Activated T-cell treated with anti-CD3 and anti-CD28 coated beads for 24 hours (primary cell): Measurements from ENCODE around the gene CCDC85C.
A peak's percentile ranks its signal among the peaks of the same experiment; 100 is the strongest.

ENCODE experiments used
- DNase-seq: peaks from one replicate; pipeline ENCODE4 v3.0.0-alpha.2; 2020; ENCODE audit warnings: low read depth

CCDC85C gene

DNA sequence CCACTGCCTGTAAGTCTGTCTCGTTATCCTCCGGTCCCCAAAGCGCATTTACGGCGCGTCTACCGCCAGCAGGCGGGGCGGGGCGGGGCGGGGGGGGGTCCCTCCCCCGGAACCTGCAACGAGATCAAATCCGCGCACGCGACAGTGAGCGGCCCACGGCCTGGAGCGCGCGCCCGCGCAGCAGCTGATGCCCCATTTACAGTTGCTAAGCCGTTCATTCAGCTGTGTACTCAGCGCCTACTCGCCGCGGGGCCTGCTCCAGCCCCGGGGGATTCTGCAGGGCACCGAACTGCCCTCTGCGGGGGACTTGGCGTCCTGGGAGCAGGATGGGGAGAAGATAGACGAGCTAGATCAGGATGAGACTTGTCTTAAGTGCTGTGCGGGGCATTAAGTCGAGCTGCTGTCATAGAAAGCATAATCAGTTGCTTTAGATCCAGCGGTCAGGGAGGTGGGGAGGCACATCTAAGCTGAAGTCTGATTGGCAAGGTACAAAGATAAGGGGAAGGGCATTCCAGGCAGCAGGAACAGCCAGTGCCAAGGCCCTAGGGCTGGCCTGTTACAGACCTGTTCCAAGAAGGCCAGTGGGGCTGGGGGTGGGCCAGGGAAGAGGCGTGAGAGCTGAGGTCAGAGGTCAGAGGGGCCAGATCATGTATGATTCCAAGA lies 1.4 kb upstream of the CCDC85C start:
- peak; percentile 64 for DNase-seq

DNA sequence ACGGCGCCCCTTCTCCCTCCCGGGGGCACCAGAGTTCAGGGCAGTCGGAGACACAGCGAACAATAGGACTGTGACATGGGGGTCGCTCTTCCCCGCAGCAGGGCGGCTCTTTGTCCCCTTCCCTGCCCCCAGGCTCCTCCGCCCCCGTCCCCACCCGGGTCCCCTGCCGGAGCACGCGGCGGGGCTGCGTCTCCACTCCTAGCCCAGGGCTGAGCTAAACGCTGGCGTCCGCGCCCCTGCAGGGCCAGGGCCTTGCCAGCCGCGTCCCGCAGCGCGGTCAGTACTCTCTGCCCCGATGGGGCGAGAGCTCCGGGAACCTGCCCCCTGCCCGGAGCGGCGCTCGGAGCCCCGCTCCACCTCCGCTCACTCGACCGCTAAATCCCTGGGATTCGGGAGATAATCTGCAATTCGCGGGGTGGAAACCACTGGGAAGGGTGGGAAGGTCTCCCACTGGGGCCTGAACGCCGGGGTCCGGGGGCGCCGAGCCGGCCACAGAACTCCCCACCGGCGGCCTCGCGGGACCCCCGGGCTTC lies 825 bp upstream of the CCDC85C start:
- no peak for DNase-seq

- peak; percentile 90 for DNase-seq
Observed at GRCh38 chr14:99604278-99604765, 315 bp upstream of the CCDC85C start.

DNA sequence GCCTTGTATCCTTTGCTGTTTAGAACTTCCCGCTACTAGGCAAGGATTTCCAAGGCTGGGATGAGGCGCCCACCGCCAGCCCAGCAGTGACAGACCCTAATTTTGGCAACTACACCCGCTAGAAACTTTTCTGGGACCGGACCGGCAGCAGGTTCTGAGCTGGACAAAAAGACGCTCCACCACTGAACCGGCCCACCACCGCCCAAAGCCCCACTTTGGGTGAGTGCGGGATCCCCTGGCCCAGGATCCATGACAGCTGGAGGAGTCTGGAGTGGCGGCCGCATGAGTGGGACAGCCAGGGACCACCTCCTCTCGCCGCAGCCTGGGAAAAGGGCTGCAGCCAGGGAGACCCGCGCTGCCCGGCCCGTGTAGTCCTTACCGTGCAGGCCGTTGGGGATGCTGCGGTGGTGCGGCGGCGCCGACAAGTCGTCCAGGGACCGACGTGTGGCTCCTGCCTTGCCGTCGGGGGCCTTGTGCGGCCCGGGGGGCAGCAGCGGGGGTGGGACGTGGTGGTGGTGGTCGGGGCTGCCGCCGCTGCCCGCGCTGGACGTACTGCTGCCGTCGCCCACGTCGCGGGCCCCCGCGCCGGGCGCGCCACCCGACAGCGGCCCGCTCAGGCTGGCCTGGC lies 1.1 kb downstream of the CCDC85C start:
- no peak for DNase-seq

- DNase-seq: no peak
Observed at GRCh38 chr14:99602054-99602787, 1.8 kb downstream of the CCDC85C start.

DNA sequence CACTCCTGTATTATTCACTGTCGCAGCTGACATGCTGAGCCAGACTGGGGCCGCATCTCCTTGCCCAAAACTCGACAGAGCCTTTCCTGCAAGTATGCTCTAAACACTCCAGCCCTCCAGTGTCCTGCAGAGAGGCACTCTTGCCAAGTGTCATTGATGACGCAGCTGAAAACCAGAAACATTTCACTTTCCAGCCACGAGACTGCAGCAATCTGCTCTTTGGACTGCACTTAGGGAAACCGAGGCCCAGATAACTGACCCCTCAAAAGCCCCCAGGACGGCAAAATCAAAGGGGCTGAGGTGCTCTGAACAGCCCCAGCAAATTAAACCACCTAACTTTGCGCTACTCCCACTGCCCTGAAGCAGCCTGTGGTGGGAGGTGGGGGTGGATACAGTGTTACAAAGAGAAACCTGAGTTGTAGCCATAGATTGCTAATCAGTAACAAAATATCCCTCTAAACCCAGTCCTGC lies 2.6 kb downstream of the CCDC85C start:
- DNase-seq: no peak

DNA sequence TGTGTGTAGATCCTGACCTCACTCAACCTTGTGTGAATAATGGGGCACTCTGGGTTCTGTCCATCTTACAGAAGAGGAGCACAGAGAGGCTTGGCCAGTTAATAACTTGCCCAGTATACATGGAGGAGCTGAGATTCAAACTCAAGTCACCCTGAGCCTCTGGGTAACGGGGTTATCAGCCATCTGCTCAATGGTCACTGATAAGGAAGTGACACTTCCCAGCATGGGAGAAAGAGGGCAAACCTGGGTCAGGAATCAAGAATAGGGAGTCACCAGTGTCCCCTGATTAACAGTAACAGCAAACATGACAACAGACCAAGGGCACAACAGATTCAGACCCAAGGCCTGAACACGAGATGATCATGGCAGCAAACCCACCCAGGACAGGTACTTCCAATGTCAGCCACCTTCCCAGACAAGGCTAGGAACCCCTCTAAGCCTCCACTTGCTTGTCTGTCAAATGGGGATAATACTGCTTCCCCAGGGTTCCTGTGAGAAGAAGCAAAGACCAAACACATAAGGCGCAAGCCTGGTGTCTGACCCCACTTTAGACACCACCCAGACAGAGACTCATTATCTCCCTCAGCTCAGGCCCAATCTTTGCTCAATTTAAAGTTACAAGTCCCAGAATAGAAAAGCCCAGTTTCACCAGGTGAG lies 3.6 kb downstream of the CCDC85C start:
- no peak for DNase-seq

DNA sequence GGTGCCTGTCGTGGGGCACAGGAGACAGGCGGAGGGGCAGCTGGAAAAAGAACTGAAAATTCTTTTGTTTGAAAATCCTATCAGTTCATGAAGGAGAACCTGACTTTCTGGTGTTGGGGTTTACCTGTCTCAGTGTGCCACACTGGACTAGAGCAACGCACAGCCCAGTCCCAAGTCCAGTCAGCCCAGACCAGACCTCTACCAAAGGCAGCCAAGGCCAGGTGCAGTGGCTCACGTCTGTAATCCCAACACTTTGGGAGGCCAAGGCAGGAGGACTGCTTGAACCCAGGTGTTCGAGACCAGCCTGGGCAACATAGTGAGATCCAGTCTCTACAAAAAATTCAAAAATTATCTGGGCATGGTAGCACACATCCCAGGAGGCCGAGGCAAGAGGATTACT lies 4.6 kb downstream of the CCDC85C start:
- DNase-seq: no peak

DNA sequence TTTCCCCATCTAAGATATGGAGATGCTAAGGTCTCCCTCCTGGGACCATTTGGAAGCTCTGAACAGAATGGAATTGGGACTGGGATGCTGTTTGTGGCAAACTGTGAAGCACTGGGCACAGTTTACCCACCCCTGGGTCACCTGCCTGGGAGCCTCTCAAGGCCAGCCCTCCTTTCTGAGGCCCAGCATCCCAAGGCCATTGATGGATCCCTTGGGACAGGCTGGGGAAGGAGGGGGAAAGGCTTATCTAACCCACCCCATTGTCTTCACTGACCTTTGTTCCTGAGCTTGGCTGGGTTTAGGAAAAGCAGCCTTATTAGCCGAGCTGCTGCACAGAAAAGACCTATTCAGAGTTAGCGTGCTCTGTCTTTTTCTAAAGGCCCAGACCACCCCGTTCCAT lies 5.2 kb downstream of the CCDC85C start:
- no peak for DNase-seq

GRCh38 chr14:99597911-99598600 lies 6.0 kb downstream of the CCDC85C start:
- DNase-seq: no peak

DNA sequence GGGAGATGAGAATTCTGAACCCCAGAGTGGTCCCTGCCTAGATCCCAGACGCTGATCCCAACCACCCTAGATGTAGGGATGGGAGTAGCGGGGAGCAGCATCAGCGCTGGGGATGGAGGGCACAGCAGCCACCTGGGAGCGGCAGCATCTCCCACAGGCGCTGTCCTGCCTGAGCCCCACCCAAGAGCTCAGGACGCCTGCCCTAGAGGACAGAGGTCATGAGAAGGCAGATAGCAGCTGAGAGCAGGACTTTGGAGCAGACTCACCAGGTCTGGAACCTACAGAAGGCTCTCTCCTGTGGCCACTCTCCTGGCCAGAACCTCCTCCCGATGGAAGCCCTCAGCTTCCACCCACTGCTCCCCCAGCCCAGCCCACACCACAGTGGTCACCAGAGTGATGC lies 7.2 kb downstream of the CCDC85C start:
- DNase-seq: no peak

GRCh38 chr14:99596071-99596627 lies 7.9 kb downstream of the CCDC85C start:
- no peak for DNase-seq

DNA sequence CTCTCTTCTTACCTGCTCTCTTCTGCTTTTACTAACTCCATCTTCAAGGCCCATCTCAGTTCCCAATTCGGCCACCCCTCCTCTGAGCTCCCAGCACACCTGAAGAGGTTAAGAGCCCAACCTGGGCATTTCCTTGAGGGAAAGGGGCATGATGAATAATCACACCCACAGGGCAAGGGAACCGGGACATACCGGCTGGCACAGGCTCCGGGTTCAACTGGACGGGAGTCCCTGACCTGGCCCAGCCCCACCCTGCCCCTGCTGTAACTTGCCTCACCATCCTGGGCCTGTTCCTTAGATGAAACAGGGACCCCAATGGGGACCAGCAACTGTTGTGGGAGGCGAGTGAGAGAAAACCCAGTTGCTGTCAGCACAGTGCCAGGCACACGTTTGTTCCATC lies 8.5 kb downstream of the CCDC85C start:
- DNase-seq: no peak

DNA sequence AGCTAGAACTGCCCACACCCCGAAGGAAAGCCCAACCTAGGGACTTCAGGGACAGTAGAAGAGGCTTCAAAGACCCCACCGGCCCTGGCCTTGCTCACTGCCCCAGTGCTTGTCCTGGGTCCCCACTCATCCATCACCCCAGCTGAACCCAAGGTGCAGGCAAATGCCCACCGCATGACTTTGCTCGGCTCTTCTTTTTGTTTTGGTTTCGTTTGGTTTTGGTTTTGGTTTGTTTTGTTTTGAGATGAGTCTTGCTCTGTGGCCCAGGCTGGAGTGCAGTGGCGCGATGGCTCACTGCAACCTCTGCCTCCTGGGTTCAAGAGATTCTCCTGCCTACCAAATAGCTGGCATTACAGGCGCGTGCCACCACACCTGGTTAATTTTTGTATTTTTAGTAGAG lies 9.0 kb downstream of the CCDC85C start:
- peak; percentile 28 for DNase-seq

DNA sequence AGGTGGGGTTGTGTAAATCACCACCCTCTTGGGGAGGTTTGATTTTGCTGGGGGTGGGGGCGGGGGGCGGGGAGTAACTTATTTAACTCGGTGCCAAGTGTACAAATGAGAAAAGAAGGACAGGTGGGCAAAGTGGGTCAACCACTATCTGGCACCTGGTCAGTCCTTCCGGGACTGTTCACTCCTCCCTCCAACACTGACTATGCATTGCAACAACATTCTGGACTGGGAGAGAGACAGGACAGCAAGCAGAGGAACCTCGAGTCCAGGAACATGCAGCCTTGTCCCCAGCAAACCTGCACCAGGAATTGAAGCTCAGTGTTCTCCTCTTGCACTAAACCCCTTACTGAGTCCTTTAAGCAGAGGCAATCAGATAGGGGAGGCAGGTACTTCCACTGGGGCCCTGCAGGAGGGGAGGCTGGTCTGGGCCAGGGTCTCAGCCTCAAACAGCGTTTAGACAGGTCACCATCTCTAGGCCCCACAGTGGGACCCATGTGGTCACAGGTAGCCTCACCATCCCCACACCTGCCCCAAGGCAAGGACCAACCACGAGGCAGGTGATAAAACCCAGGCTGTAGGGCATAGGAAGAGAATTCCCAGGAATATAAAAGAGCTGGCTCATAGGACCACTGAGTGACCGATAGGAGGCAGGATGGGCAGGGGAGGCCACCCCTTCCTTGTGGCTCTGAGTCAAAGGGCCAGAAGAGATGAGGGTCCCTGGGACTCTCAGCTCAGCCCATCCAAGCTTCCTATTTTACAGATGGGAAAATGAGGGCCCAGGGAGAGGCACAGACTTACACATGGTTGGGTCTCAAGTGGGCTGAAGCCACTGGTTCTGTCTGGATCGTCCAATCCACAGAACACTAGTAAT lies 9.8 kb downstream of the CCDC85C start:
- no peak for DNase-seq

DNA sequence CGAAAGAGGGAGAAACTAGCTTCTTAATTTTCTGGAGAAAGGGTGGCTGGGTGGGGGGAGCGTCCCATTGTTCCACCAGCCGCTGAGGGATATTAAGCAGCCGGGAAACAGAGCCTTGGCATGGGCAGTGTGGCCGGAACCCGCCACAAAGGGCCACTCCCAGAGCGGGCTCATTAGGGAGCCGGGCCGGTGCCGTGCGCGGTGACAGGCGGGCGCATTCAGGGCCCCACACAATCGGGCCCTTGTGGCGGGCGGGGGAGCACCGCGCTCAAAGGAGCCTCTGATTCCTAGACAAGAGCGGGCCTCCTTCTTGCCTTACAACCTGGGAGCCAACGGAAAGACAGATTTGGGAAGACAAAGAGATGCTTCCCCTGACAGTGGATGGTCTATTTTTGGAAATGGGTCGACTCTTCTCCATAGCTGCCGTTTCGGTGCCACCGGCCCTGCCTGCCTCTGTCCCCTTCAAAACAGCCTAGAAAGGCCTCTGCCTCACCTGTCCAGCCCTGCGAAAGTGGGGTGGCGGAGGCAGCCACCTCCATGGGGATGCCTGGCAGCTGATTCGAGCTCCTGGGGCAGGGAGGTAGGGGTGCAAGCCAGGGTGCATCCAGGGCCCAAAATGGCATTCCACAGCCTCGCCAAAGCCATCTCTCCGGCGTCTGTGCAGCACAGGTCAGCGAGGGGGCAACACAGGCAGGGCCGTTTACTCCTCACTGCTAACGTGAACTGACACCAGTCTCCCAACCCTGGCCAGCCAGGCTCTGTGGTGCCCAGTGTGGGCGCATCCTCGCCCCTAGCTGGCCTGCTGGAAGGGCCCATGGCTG lies 10.9 kb downstream of the CCDC85C start:
- no peak for DNase-seq

- DNase-seq: no peak
Observed at GRCh38 chr14:99592394-99592793, 11.6 kb downstream of the CCDC85C start.

DNA sequence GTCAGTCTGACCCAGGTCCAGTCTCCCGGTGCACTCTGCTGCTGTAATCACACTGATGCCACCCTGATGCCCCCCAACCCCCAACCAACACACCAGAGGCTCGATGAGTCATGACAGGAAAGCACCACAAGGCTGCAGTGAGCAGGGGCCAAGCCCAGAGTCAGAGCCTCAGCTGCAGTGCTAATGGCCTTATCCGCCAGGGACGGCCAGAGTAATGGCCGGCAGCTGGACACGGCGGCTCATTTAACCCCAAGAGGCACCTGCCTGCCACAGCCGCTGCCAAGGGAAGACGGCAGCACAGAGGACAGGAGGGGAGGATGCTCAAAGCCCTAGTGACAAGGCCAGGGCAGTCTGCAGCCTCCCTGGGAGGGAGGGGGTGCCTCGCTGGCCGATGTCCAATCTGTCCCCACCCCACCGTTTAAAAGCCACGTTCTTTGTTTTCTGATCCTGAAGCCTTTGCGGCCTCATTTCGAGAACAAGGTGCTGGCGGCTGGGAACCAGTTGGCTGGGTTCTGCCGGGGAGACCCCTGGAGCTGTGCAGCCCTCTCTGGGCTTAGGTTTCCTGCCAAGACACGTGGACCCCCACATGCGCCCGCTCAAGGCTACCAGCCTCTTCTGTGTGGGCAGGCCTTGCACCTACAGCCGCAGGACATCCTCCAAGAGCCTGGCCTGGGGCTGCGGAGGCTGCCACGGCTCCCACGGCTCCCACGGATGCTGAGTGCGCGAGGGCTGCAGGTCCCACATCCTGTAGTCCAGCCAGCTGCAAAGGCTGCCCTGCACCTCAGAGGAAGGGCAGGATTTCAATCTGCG lies 13.1 kb downstream of the CCDC85C start:
- DNase-seq: no peak
